CD4-positive, alpha-beta T cell treated with Interleukin-12 subunit alpha and Interleukin-12 subunit beta, for 1 hour (primary cell): Measurements from ENCODE around the gene MPP3.
"Not testable (repeated sequence)": the region's sequence is repeated elsewhere in the genome, so short reads cannot be mapped to it uniquely, and the experiment has no call there.

Experiments used
- DNase-seq: peaks from one replicate; pipeline ENCODE4 v3.0.0-alpha.2; 2020

Gene MPP3

DNA sequence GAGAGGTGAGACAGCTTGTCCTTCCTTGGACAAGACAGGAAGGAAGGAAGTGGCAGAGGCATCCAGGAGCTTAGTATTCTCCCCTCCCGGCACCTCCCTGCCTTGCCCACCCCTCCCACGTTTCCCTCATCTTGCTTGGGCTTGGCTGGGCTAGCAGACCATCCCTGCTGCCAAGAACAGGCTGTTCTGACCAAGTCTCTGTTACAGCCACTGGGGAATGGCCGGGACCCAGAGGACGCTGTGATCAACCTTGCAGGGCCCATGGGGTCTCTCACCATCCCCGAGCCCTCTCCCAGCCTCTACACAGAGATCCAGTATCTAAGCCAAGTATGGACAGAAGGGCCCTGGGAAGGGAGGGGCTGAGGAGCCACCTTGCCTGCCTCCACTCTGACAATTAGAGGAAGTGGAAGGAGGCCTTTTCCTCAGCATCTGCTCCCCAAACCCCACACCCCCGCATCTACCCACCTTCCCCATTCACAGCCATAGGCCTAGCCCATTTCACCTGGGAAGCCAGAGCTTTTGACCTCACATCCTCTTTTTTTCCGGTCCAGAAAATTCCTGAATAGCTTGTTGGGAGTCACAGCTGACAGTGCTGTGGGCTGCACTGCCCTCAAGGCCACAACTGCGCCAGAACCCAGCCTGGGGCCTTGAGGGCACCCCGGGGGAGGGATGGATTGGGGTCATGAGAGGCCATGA, 28.1 kb upstream of the MPP3 start:
- DNase-seq: no peak

DNA sequence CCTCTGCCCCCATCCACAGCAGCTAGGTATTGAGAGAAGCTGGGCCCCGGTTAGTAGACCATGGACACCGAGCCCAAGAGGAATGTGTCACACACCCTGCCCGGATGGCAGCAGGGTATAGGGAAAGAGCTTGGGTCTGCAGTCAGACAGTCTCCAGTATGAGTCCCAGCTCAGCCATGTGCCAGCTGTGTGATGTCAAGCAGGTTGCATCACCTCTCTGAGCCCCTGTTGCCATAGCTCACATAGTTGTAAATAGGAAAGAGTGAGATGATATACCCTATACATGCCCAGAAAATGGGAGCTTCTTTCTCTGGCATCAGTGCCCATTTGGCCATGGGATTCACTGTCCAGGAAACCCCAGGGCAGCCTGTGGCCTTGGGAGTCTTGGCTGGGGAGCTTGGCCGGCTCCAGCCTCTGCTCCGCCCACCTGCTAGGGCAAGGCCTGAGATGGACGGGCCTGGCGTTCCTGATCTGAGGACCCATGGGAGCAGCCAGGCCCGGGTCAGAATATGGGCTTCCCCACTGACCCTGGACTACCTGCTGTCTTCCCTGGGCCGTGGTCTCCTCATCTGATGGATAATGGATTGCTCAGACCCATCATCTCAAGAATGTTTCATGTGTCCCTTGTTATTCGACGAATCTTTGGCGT, 27.3 kb upstream of the MPP3 start:
- no peak for DNase-seq

DNA sequence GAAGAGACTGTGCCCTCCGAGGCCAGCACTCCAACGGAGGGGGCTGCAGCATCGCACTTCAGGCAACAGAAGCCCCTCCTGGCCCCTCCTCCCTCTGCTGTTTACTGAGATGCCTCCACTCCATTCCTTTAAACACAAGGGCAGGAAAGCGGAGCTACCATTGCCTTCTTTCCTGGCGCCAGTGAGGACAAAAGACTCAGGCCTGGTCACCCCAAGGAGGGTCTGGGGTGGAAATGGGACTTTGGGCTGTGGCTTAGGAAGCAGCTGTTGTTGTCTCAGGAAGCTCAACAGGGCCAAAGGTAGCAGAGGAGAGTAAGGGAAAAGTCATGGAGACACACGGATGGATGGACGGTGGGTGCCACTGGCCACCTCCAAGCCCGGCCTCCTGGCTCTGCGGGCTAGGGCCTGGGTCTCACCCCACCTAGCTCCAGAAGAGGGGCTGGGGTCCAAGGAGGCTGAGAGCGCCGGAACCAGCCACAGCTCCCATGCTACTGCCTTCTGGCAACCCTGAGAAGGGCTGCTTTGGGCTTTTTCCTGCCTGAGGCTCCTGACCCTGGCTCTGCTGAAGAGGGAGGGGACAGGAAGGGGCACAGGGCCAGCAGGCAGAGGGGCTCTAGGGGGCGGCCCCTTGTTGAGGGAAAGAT, 25.1 kb upstream of the MPP3 start:
- no peak for DNase-seq

DNA sequence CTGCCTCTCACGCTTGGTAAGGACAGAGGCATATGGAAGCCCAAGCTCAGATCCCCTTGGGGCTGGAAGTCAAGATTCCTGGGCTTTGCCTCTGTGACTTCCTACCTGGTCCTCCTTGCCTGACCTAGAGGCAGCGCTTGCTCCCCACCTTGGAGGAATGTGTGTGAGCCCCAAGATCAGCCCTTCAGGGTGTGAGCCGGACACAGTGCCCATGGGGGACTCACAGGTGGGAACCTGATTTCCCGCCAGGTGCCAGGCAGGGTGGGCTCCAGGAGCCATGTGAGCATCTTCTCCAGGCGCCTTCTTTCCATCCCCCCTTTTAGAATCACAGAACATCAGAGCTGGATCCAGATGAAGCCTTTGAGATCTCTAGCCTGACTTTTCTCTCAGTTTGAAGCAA, 24.2 kb upstream of the MPP3 start:
- DNase-seq: no peak

DNA sequence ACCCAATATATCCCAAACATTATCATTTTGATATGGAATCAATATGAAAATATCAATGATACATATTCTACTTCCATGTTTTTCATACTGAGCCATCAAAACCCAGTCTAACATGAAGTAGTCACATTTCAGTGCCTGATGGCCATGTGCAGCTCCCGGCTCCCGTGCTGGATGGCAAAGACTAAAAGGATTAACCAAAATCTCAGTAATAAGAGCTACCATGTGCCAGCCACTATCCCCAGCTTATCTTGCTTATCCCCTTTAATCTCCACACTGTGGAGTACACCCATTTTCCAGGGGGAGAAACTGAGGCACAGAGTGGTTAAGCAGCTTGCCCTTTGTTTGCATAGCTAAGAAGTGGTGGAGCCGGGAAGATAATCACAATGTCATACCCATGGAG, 23.2 kb upstream of the MPP3 start:
- DNase-seq: no peak

DNA sequence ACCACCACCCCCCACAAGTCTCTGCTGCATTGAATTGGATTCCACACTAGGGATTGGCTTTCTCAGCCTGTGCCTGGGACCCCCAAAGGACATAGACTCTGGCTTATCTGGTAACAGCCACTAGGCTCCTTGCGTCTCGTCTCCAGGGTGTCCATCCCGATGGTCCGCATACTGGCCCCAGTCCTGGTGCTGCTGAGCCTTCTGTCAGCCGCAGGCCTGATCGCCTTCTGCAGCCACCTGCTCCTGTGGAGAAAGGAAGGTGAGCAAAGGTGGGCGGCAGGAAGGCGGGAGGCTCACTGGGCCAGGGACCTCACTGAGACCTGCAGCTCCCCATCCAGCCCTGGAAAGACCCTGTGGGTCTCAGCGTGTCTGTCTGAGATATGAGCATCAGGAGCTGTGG, 22.1 kb upstream of the MPP3 start:
- no peak for DNase-seq

DNA sequence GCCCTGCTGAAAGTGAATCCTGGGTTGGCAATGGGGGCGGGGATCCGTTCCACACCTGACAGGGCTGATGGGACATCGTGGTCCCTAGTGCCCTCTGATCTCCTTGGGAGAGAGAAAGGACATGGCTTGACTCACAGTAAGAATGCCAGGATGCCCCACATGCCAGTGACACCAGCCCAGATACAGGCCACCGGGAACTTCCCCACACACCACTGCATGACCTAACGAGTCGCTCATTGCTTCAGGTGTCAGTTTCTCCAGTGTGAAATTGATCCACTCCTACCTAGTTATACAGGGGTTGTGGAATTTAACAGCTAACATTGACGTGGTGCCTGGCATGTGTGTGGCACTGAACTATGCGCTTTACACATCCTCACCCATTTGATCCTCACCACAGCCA, 21.6 kb upstream of the MPP3 start:
- DNase-seq: no peak

DNA sequence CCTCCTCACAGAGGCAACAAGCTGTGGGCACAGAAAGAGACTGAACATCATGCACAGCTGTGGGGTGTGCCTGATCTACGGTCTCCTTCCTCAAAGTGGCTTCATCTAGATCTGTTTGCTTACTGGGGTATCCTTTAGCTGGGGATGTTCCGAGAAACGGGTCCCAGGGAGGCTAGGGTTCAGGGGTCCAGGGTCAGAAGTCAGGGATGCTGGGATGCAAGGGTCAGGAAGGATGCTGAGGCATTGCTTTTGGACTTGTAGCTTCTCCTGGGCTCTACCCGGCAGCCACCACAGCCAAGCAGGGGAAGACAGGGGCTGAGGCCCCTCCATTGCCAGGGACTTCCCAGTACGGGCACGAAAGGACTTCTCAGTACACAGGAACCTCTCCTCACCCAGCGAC, 20.6 kb upstream of the MPP3 start:
- no peak for DNase-seq

DNA sequence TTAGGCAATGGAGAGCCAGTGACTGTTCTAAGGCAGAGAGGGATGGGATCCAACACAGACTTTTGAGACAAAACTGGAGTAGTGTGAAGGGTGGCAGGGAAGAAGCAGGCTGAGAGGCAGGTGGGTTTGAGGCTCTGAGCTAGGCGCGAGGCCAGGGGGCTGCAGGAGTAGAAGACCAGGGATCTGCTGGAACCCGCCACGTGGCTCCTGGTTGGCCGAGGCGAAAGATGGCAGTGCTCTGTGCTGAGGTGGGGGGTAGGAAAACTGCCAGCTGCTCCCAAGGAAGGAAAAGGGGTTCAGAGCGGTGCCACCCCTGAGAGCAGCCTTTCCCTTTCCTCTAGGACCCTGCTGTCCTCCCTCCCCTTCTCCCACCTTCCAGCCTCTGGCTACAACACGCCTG, 19.6 kb upstream of the MPP3 start:
- no peak for DNase-seq

DNA sequence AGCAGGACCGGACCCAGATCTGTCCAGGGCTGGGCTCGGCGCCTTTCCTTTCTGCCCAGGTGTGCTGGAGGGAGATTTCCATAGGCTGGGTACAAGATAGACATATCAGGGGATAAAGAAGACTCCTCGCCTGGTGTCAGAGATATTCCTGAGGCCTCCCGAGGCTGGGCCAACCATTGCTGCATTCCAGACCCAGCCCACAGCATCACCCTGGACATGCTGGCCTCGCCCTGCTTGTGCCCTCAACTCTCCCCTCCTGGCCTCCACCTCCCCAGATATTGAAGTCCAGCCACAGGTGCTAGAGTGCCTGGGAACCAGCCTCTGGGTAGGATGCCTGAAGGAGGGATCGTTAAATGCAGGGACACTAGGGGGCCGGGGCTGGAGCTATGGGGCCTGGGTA, 16.2 kb upstream of the MPP3 start:
- DNase-seq: no peak

DNA sequence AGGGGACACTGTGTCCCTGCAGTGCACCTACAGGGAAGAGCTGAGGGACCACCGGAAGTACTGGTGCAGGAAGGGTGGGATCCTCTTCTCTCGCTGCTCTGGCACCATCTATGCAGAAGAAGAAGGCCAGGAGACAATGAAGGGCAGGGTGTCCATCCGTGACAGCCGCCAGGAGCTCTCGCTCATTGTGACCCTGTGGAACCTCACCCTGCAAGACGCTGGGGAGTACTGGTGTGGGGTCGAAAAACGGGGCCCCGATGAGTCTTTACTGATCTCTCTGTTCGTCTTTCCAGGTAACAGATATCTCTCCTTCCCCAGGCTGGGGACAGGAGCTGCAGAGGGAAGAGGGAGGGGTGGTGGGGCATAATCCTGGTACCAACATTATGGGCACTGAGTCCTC, 15.7 kb upstream of the MPP3 start:
- DNase-seq: no peak

DNA sequence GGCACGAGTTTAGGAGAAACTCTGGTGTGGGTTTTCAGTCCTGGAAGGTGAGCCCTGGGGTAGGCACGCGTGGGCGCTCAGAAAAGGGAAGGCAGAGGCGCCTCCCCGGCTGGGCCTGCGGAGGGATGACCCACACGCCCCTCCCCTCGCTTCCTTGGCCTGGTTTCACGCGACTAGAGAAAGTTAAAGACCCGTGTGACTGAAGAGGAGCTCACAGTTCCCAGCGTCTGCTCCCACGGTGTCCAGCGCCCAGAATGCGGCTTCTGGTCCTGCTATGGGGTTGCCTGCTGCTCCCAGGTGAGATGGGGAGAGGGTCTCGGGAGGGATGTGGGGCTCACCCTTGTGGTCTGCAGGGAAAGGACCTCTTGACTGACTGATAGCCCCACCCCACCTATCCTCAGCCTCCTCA, 14.0 kb upstream of the MPP3 start, which contains the start of gene CD300LG:
Gene CD300LG (plus strand): TSS at position 214 of the 409 bp plus-strand sequence. CDS start 41 bp downstream, at position 255.
- DNase-seq: no peak

DNA sequence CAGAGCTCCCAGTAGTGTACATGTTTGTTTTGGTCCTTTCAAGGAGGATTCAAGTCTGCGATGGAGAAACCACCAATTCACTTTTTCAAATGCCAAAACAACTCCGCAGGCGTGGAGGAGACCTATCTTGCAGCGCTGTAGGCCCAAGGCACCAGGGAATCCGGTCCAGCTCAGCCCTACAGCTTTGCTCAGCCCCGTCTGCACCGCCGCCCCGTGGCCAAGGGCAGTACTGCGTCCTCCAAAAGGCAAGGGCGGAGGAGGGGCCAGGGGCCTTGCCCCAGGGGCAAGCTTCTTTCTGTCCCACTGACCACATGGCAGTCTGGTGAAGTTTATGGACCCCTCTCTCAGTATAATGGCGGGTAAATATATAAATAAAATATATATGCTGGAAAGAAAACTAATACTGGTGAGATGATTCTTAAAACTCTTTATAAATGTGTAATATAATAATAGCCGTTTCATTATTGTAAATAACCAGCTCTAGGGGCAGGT, 13.3 kb upstream of the MPP3 start:
- peak; percentile 71 for DNase-seq

DNA sequence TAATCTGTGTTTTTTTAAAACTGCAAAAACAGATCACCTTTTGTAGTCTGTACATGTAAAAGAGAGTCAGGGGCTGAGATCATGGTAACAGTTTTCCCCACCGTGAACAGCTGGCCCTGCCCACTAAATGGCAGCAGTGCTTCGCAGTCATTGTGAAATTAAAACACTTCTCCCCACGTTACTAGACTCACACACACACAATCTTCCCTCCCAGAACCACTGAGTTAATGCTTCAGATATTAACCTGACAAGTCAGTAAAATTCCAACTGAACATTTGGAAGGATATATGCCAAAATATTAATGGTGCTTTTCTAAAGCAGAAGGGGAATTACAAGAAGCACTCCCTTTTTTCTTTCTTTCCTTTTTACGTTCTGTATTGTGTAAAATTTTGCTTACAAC, 12.8 kb upstream of the MPP3 start:
- DNase-seq: no peak

DNA sequence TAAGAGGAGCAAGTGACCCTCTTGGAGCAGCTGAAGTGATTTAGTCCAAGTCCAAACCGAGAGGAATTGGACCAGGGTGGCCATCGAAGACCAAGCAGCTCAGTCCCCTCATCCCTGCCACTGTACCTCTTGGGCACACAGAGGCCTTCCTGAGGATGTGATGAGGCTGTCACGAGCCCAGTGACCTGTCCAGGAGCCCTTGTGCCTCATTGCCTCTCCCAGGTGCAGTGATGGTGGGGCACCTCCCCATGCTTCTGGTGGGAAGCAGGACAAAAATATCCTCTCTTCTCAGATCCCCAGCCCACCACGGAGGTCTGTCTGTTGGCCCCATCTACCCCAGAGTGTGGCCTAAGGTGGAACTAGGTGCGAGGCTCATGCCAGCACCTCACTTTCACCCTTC, 11.3 kb upstream of the MPP3 start:
- no peak for DNase-seq

DNA sequence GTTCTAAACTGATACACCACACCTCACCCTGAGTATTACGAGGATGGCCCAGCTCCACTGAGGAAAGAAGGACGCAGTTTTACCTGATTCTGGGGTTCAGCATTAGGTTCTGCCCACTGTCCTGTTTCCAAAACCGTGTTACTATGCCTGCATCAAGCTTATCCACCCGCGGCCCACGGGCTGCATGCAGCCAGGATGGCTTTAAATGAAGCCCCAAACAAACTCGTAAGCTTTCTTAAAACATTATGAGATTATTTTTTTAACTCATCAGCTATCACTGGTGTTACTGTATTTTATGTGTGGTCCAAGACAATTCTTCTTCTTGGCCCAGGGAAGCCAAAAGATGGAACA, 10.0 kb upstream of the MPP3 start:
- DNase-seq: no peak

DNA sequence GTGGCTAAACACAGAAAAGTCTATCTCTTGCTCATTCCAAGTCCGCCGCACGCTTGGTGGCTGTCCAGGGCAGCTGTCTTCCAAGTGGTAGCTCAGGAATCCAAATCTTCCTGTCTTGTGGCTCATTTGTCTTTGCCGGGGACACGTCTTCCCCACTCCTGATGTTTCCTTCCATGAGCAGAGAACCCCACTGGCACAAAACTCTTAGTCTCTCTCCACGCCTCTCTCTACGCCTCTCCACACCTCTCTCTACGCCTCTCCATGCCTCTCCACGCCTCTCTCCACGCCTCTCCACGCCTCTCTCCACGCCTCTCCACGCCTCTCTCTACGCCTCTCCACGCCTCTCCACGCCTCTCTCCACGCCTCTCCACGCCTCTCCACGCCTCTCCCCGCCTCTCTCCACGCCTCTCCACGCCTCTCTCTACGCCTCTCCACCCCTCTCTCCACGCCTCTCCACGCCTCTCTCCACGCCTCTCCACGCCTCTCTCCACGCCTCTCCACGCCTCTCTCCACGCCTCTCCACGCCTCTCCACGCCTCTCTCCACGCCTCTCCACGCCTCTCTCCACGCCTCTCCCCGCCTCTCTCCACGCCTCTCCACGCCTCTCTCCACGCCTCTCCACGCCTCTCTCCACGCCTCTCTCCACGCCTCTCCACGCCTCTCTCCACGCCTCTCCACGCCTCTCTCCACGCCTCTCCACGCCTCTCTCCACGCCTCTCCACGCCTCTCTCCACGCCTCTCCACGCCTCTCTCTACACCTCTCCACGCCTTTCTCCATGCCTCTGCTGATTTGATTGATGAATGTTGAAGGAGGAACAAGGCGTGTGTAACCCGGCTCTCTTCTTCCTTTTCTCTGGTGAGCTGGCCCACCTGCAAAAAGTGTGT, 9.4 kb upstream of the MPP3 start:
- not testable (repeated sequence) for DNase-seq

DNA sequence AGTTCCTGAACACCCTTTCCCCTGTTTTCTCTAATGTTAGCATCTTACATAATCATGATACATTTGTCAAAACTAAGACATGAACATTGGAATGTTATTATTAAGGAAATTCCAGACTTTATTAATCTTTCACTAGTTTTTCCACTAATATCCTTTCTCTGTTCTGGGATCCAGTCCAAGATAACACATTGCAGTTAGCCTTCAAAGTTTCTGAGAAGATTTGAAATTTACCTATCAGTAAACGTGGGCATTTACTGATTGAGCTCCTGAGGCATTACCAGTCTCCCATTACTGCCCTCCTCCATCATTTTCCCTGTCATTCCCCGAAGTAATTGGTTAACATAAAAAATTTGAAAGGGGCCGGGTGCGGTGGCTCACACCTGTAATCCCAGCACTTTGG, 8.3 kb upstream of the MPP3 start:
- no peak for DNase-seq

DNA sequence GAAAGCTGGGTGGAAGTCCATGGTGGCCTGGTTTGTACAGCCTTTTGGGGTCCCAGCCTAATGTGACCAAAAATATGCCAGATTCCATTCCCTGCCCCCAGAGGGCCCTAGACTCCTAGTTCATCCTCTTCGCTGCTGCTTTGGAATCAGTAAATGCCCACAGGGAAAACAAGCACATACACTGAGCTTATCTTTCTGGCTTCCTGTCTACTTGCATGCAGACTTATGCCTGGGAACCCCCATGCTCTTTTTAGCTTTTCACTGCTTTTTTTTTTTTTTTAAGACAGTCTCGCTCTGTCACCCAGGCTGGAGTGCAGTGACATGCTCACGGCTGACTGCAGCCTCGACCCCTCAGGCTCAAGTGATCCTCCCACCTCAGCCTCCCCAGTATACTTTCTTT, 7.9 kb upstream of the MPP3 start:
- no peak for DNase-seq

DNA sequence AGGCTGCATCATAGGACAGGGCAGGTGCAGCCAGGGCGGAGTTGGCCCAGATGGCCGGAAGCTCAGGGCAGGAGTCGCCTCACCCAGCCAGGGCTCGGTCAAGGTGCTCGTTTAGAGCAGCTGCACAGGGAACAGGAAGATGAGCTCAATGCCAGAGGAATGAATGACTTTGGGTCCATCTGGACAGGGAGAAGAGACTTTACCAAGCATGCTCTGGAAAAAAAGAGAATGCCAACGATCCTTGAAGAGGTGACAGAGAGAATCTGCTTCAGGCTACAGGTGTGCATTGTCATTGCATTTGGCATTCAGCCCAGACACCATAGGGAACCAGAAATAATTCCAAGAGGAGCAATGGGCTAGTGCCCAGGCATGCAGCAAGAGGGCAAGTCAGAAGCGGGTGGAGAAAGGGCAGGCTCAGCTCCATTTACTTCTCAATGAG, 6.7 kb upstream of the MPP3 start:
- DNase-seq: no peak

DNA sequence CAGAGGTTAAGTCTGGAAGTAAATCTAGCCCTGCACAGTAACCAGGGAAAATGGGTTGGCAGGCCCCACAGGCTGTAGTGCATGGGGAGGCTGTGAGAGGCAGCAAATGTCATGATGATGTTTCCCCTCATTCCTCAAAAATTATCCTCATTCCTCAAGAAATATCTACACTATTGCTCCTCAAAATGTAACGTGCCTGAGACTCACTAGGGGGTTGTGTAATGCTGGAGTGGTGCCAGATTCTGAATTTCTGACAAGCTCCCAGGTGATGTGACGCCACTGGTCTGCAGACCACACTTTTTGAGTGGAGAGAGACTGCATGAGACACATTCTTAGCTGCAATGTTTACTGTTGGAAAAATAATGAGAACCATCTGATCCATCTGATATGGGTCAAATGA, 1.2 kb upstream of the MPP3 start:
- no peak for DNase-seq

DNA sequence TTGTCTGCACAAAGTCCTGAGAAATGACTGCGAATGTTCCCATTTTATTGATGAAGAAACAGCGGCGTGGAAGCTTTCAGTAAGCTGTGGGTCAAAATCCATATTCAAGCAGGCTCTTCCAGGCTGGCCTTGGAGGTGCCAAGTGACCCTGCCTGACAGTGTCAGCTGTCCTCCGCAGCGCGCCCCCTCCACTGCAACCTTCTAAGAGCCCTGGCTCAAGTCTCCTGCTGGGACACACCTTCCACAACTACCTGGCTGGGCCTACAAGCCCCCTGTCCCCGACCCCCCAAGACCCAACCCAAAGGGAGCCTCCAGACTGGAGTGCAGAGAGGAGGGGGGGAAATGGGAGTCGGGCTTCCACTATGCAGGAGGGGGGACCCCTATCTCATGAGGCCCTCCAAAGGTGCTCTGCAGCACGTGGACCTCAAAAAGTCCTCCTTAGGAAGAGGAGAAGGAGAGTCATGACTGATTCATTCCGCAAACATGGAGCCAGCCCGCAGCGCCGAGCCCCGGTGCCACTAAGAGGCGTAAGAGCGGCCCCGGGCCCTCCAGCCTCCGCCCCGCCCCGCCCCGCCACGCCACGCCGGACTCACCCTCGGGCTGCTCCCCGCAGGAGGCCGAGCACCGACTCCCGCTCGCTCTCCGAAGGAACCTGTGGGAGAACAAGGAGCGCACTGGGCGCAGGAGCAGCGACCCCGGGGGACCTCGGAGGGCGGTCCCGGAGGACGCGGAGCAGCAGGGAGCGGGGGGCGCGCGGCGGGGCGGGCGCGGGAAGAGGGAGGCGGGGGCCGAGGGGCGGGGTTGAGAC, 574 bp downstream of the MPP3 start:
- no peak for DNase-seq
